ENCODE measurements around the gene NGB.
"Not testable (repeated sequence)": the region's sequence is repeated elsewhere in the genome, so short reads cannot be mapped to it uniquely, and the experiment has no call there.

The NGB gene, protein sequence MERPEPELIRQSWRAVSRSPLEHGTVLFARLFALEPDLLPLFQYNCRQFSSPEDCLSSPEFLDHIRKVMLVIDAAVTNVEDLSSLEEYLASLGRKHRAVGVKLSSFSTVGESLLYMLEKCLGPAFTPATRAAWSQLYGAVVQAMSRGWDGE

DNA sequence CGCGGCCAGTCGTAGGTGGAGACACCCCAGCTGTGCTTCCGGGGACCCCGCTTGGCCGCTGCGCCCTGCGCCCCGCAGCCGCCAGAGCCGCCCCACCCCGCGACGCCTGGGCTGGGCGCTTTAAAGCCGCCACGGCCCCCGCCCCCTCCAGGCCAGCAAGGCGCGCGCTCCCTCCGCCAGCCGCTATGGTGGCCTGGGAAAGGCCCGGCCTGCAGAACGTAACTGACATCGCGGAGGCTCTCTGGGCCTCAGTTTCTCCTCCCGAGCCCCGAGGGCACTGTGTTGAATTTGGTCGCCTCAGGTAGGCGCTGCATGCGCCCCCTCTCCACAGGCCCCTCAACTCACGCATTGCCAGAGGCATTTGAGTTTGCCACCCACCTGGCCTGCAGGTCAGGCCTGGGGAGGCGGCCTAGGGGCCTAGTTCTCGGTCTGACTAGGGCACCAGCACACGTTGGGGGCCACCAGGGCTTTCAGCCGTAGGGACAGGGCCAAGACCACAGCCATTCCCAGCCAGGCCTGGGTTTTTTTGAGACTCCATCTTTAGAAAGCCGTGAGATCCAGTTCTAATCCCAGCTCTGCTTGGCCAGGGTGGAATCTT is at the start of gene NGB:
Gene NGB, minus strand, starts transcription at position 94 of the 598 bp plus-strand sequence. CDS start 269 bp downstream, outside the sequence.
- no peak for DNase-seq (ENCODE audit: low spot score)

- DNase-seq (ENCODE audit: low spot score) = peak; percentile 93
These were observed 49.4 kb upstream of the NGB start, which contains the start of gene POMT2 for GRCh38 chr14:77320238-77320935. Gene POMT2, minus strand, starts transcription at chr14:77320883. Its CDS starts 202 bp downstream, at chr14:77320681.

- no peak for DNase-seq (ENCODE audit: low spot score)
These were observed 48.4 kb upstream of the NGB start for GRCh38 chr14:77319422-77319821.

- not testable (repeated sequence) for DNase-seq (ENCODE audit: low spot score)
These were observed 47.8 kb upstream of the NGB start for GRCh38 chr14:77318756-77319155.

GRCh38 chr14:77318006-77318553 is 47.1 kb upstream of the NGB start:
- no peak for DNase-seq (ENCODE audit: low spot score)

DNA sequence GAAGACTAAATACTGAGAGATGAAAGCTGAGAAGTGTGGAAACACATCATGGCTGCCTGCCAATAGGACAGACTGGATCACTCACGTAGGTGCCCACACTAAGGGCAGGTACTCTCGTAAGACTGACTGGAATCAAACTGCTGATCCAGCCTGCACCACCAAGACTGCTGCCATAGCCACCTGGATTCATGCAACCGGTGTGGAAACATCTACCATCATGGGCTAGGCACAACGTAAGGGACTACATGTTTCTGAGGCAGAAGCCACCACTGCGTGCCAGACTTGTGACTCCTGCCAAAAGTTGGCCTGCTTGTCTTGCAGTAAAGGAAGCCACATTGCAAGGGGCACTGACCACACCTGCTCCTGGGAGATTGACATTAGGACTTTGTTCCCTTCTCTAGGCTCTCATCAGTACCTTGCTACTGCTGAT is 45.9 kb upstream of the NGB start:
- DNase-seq (ENCODE audit: low spot score) = no peak

DNA sequence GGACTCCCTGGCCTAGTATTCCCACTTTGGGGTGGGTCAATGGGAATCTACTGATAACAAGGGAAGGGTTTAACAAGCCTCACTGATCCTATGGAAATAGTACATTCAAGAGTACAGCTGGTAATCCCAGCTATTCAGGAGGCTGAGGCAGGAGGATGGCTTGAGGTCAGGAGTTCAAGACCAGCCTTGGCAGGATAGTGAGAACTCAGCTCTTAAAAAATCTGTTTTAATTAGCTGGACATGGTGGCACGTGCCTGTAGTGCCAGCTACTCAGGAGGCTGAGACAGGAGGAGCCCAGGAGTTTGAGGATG is 45.1 kb upstream of the NGB start:
- no peak for DNase-seq (ENCODE audit: low spot score)

DNA sequence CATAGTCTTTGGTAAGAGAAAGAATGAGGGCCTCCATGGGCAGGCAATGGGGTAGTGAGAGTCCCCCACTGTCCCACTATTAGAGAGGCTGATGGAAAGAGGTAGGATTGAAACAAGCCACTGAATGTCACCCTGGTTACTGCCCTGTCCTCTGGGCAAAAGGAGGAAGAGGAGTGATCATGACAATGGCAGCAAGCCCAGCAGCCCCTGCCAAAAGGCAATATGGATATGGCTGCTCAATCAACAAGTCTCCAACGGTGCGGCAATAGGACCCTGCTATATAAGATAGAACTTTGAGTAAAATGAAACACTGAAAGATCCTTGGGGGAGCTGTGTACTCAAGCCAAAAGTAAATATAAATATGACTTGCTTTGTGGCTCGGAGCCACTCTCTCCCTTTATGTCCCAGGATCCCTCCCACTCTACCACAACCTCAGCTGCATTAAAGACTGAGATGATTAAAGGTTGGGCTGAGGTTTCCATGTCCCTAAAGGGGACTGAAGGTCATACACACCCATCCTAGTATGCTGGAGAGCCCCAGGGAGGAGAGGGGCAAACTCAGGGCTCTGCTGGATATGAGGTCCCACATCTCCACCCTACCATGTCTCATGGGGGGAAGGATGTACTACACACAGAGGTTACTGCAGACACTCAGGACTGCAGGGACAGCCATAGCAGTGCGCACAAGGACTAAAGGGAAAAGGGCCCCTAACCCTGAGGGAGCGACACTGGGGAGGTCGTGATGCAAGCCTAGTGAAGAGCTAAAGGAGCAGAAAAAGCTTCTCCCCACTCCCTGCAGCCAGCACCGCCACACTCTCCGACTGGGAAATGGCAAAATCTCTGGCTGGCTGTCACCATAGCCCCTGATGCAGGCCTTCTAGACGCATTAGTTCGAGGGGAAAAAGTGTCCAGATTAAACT is 43.8 kb upstream of the NGB start:
- no peak for DNase-seq (ENCODE audit: low spot score)

GRCh38 chr14:77314043-77314442 is 43.0 kb upstream of the NGB start:
- peak; percentile 36 for DNase-seq (ENCODE audit: low spot score)

- DNase-seq (ENCODE audit: low spot score) = no peak
These were observed 42.4 kb upstream of the NGB start for GRCh38 chr14:77313371-77313770.

GRCh38 chr14:77311217-77311616 is 40.2 kb upstream of the NGB start:
- no peak for DNase-seq (ENCODE audit: low spot score)

DNA sequence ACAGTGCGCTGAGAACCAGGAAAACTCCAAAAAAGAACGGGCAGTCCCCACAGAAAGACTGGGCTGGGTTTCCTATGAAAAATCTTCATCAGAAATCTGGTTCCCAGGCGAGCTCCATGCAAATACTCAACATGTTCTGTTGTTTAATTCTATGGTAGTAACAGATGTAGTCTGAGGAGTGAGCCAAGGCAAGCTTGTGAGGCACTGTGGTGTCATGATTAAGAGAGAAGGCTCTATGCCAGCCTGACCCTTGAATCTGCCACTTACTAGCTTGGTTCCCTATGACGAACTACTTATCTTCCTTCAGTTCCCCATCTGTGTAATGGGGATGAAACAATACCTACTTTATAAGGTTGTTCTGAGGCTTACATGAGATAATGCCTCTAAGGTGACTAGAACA is 39.0 kb upstream of the NGB start:
- DNase-seq (ENCODE audit: low spot score) = no peak

DNA sequence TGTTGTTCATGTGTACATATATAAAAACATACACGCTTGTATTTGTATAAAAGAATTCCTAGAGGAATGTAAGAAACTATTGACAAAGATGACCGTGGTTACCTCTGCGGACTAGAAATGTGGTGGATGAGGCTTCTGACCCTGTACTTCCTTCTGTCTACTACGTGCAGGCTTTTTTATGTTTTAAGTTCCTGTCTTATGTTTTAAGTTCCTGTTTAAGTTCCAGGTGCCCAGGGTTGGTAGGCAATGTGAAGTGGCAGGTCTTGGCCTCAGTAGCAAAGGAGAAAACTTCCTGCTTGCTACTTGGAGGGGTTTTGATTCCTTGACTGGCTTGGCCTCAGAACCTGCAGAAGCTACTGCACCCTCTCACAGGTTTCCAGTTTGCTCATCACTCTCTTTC is 38.1 kb upstream of the NGB start:
- DNase-seq (ENCODE audit: low spot score) = no peak

DNA sequence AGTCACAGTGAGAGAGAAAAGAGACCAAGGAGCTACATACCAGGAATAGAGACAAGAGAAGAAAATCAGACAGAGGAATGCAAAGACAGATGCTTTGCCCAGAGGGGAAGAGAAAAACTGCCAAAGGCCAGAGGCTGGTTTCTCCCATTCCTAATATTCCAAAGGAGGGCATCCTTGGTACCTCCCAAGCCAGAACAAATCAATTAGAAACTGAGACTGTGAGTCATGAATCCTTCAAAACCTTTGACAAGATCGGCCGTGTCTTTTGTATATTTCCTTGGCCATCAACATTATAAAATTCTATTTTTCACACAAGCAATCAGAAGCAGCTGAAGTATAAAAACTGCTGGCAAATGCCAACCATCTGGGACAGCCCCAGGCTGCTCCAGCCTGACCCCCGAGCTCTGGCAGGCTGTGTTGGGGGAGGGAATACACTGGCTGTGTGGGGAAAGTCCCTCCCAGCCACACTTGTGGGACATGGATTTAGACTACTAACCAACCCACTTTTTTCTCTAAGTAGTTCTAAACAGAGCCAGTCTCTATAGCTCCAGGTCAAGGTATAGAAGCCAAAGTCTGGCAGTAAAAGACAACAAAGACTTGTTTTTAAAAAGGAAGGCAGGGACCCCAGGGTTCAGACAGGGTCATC is 36.0 kb upstream of the NGB start:
- no peak for DNase-seq (ENCODE audit: low spot score)

DNA sequence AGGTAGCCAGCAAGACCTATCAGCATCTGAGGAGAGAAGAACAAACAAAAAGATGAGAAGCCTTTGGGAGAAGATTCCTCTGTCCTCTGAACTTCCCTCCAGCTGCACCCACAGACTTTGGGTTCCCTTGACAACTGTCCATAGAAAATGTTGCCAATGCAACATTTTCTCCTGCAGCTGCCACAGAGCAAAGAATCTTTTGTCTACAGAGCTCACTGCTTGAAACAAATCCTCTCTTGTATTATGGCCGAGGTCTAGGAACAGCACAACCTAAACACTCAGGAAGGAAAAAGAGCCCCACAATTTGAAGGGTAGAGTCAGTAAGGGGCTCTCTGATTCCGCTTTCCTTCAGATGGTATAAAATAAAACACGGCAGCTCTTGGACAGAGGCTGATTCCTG is 35.4 kb upstream of the NGB start:
- no peak for DNase-seq (ENCODE audit: low spot score)

DNA sequence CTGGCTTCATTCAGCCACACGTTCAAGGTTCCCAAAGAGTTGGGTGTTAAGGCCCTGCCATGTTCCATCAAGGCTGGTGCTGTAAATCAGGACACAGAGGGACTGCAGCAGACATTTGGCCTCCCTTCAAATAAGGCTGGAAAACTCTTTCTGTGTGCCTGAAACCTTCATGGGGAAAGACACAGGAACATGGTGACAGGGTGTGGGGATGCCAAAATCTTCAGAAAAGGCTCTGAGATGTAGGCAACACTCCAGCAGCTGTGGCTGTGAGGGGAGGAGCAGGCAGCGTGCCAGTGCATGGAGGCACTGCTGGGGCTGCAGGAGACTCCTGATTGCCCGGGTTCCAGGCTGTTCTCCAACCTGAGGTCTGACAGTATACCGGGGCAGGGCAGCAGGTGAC is 34.7 kb upstream of the NGB start:
- DNase-seq (ENCODE audit: low spot score) = no peak

DNA sequence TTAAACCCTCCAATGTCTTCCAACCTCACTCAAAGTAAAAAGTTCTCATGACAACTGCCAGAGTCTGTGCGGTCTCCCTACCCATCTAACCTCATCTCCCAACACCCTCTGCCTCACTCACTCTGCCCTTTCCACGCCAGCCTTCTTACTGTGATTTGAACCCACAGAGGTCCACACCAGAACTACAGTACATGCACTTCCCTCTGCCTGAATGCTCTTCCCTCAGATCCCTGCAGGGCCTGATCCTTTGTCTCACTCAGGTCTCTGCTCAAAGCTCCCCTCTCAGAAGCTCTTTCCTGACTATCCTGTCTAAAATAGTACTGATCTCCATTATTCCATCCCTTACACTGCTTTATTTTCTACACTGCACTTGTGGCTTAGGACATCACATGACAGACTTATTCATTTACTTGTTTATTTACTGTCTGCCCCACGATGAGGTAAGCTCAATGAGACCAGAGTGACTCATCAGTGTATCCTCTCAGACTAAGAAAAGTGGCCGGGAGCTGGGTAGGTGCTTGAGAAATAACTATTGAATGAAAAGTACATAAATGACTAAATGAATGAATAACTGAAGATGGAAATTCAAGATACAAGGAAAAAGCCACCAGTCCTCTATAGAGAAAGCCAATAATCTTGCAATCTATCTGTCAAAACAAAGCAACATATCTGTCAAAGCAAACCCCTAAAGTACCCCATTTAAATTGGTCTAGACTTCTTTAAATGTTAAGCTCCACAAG is 32.6 kb upstream of the NGB start:
- peak; percentile 79 for DNase-seq (ENCODE audit: low spot score)

DNA sequence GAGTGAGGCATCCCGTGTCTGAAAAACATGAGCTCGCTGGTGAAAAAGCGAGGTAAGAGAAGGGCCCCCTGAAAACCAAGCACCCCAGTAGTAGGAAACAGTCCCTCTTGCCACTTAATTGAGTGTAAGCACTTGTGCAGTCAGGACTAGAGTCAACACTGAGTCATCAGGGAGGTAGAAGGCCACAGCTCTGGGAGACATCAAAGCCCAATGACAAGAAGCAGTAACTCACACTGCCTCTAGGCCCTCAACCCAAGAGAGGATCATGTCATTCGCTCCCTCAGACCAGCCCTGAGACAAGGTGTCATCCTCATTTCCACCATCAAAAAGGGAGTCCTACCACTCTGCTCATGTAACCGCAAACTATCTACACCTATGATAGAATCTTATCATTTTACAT is 31.9 kb upstream of the NGB start:
- DNase-seq (ENCODE audit: low spot score) = peak; percentile 66

DNA sequence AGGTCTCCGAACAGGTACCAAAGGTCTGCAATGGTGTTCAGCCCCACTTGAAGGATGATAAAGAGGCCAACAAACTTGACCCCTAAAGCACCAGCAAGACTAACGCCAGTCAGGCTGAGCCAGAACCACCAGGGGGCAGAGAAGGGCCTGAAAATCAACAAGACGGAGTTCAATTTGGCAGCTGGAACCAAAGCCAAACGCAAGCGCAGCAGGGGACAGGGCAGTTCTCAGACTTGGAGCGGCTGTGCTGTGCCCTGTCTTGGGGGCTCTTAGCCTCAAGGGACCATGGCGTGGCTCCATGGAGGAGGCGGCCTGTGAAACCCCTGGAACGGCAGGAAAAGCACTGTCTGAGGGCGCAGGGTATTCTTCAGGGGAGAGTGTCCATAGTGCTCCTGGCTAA is 30.1 kb upstream of the NGB start:
- peak; percentile 82 for DNase-seq (ENCODE audit: low spot score)

DNA sequence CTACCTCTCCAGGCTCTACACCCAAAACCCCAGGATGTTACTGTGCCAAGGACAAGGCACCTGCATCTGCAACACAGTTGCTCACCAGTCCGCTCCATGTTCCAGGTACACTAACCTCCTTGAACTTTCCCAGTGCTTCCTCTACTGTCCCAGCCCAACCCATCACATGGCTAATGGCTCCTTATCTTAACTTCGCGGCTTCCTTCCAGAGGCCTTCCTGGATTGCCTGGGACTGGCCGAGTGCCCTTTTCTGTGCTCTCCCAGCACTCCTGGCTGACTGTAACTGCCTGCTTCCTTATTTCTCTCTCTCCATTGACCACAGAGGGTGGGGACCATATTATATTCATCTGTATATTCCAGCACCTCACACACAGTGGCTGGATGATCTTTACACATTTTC is 28.8 kb upstream of the NGB start:
- DNase-seq (ENCODE audit: low spot score) = no peak

DNA sequence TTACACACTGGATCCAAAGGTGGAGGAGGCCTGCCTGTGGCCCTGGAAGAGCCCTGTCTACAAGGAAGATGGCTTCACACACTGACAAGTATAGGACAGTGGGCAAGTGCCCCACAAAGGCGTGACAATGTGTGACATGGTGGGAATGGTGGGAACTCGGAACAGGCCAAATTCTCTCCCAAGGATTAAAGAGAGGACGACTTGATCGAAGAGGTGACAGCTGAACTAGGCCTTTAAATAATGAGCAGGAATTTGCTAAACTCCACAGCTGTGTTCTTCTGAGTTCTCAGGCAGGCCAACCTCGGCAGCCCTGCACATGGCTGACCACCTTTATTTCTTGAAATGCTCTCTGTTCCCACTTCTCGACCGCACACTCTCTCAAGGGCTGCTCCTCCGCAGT is 25.9 kb upstream of the NGB start:
- DNase-seq (ENCODE audit: low spot score) = no peak
